Heart left ventricle (tissue), 16 donors: ENCODE measurements around the gene SDR9C7. TPM values are rescaled to one million over a fixed set of nuclear protein-coding genes. Genes with fewer than 3 reads are reported as not detected.

ENCODE experiments used
- ATAC-seq, 4 donors: fragments of 200-7000 bp; cut with Tn5 transposase; one replicate each; pipeline ENCODE4 v1.9.1; 2020 to 2022; ENCODE audit warnings: moderate library complexity in 4 of 4, mild to moderate bottlenecking in 3 of 4, moderate number of reproducible peaks in 1 of 4
- DNase-seq, 5 donors: peaks; one replicate each; pipeline ENCODE4 v3.0.0-alpha.2; 2020
- H3K27ac ChIP-seq, 12 donors: fragments of 200-600 bp; sonication (generic) in 4 of 12; one replicate each; pipeline versions ENCODE4 v1.5.0 to v1.8.0; 2016 to 2022; ENCODE audit warnings: mild to moderate bottlenecking in 2 of 12
- H3K27me3 ChIP-seq, 9 donors: fragments of 200-600 bp; sonication (generic) in 2 of 9; one replicate each; pipeline versions ENCODE4 v1.5.1 to v1.8.0; 2016 to 2022; ENCODE audit warnings: mild to moderate bottlenecking in 3 of 9
- H3K36me3 ChIP-seq, 9 donors: fragments of 200-600 bp; sonication (generic) in 2 of 9; one replicate each; pipeline versions ENCODE4 v1.5.0 to v1.8.0; 2018 to 2022; ENCODE audit warnings: mild to moderate bottlenecking in 2 of 9
- H3K4me1 ChIP-seq, 12 donors: fragments of 200-600 bp; sonication (generic) in 4 of 12; one replicate each; pipeline versions ENCODE4 v1.5.0 to v1.8.0; 2016 to 2022; ENCODE audit warnings: mild to moderate bottlenecking in 3 of 12
- H3K4me3 ChIP-seq, 12 donors: fragments of 200-600 bp; sonication (generic) in 4 of 12; one replicate each; pipeline versions ENCODE4 v1.5.0 to v1.8.0; 2017 to 2022; ENCODE audit warnings: mild to moderate bottlenecking in 9 of 12, moderate library complexity in 4 of 12
- H3K9me3 ChIP-seq, 12 donors: fragments of 200-600 bp; sonication (generic) in 4 of 12; one replicate each; pipeline versions ENCODE4 v1.5.0 to v1.8.0; 2016 to 2022; ENCODE audit warnings: mild to moderate bottlenecking in 1 of 12
- CTCF ChIP-seq, 12 donors: fragments of 200-600 bp; sonication (generic) in 4 of 12; IDR thresholded peaks; one replicate each; pipeline versions ENCODE4 v1.5.0 to v1.8.0; 2018 to 2022; ENCODE audit warnings: antibody characterized with exemption in 12 of 12, mild to moderate bottlenecking in 5 of 12
- POLR2A ChIP-seq, 2 donors: fragments of 450-650 bp; IDR thresholded peaks; one replicate each; pipeline ENCODE4 v1.6.1; 2017; ENCODE audit warnings: antibody characterized with exemption in 2 of 2, mild to moderate bottlenecking in 2 of 2, moderate library complexity in 2 of 2
- WGBS, 4 donors: extraction: QIAGEN DNeasy Blood & Tissue Kit in 2 of 4; methylation state at CpG; one replicate each; pipeline versions ENCODE4 v1.1.5 to v1.1.7; 2013 to 2018; 5-methylcytosine and 5-hydroxymethylcytosine counted together
- intact Hi-C, 10 donors: fragments of 100-400 bp; cut with DNase I; formaldehyde crosslinking; loops; one replicate each; pipeline versions ENCODE4 v1.11.1 to v1.14.2; 2022
- polyA plus RNA-seq, 2 donors: library from polyadenylated mRNA; stranded (reverse); fragments of 200-250 nt; gene quantifications; one replicate each; pipeline ENCODE4 v1.2.3, GENCODE V29; 2013
- total RNA-seq, 9 donors: library from RNA; depleted of rRNA in 2 of 9; stranded (reverse); fragments of >200 nt in 2 of 9; fragmentation: NEBNext Ultra II Directional in 3 of 9; extraction: Animal tissue kit (Norgen Biotek cat#: 25700) in 3 of 9; gene quantifications; one replicate each; pipeline versions ENCODE4 v1.1.0 to v1.2.4, GENCODE V29; 2016 to 2023
- donor health status: ischemic (EF 13 %, LVEDD 7.1; RV severe dilation, severe dysfunction).
- donor health status: healthy with polysubstance abuse.
- donor health status: DM: no; HTN: yes; CAD: no.
- donor health status: DM: no; HTN: no; CAD: no.
- donor health status: ischemic (EF 25% LVEDD 6.9; RV normal size, moderate dysfunction).
- donor health status: ischemic (EF 25% LVEDD 5.7; RV mildly dilated, moderate dysfunction).
- donor health status: healthy.
- donor health status: DM: yes; HTN: yes; CAD: no.
- donor health status: ischemic (EF 35%, LVEDD 5.7; RV mildly dilated, moderate dysfunction).
- donor health status: nonischemic (EF 11% LVEDD 7.7; RV severe dilation, severe dysfunction).
- donor health status: DM: yes; HTN: yes; CAD: no.
- donor health status: PGD.
- donor health status: ischemic (EF 29% LVEDD 5.4; RV normal size, mild dysfunction).
- donor health status: nonischemic (EF 23%, LVEDD 6.1; RV moderate dilation, normal function).

SDR9C7 gene
- total and polyA plus RNA-seq, 11 donors: 0.12 to 0.27 (median 0.20) TPM; not detected in 8

GRCh38 chr12:56874821-56875220 is 59.4 kb downstream of the SDR9C7 start:
- DNase-seq (no peak), ATAC-seq (no peak)
- no peaks in the 10 kb centered on the region for H3K36me3 ChIP-seq
- H3K4me1 ChIP-seq: peaks cover 0 to 9% (median 0%) of the 10 kb centered on the region in 12 donors
- no peak overlapping the region for H3K27ac ChIP-seq
- H3K9me3 ChIP-seq: no peaks in the 10 kb centered on the region
- no peaks in the 10 kb centered on the region for H3K27me3 ChIP-seq
- H3K4me3 ChIP-seq: no peak overlapping the region
- TF ChIP-seq POLR2A (IDR thresholded peaks at IDR 0.05) (no peak), CTCF (IDR thresholded peaks at IDR 0.05) (no peak)
- intact Hi-C loops: no loop called here
- WGBS, 4 donors: 46 to 66% (median 49%) methylated on average over 1 of the region's 1 CpG

GRCh38 chr12:56873382-56873781 is 60.8 kb downstream of the SDR9C7 start:
- ATAC-seq (no peak), DNase-seq (no peak)
- H3K9me3 ChIP-seq: no peaks in the 10 kb centered on the region
- no peak for TF ChIP-seq CTCF (IDR thresholded peaks at IDR 0.05)
- no peak for TF ChIP-seq POLR2A (IDR thresholded peaks at IDR 0.05)
- no peaks in the 10 kb centered on the region for H3K36me3 ChIP-seq
- H3K27ac ChIP-seq: no peak overlapping the region
- 0 to 91% (median 45%) methylated on average over 1 of the region's 1 CpG for WGBS, 4 donors
- H3K4me3 ChIP-seq: no peak overlapping the region
- H3K4me1 ChIP-seq: peaks cover 0 to 9% (median 0%) of the 10 kb centered on the region in 12 donors
- peaks cover 0 to 3% (median 0%) of the 10 kb centered on the region in 9 donors for H3K27me3 ChIP-seq
- intact Hi-C loops: no loop called here

Other genes with a start within 250 kb of the SDR9C7 start
- gene PTGES3, start 246.1 kb downstream of the SDR9C7 start, total RNA-seq: 100 to 1,000 TPM in 6 of 9 donors, 10 to 100 TPM in 3; 48.0 to 120 (median 103) TPM
- gene PTGES3, start 246.1 kb downstream of the SDR9C7 start, polyA plus RNA-seq: 100 to 1,000 TPM in 1 of 2 donors, 10 to 100 TPM in 1; 54.6 to 125 TPM
- 100 to 1,000 TPM; 361 to 741 (median 537) TPM for gene NACA, start 209.1 kb downstream of the SDR9C7 start, total RNA-seq
- 1,000 to 10,000 TPM in 1 of 2 donors, 100 to 1,000 TPM in 1; 848 to 1,208 TPM for gene NACA, start 209.1 kb downstream of the SDR9C7 start, polyA plus RNA-seq
- 1 to 10 TPM; 2.4 to 6.1 (median 3.3) TPM for gene PRIM1, start 182.1 kb downstream of the SDR9C7 start, total RNA-seq
- gene PRIM1, start 182.1 kb downstream of the SDR9C7 start, polyA plus RNA-seq: 1 to 10 TPM; 2.6 to 4.1 TPM
- 1 to 10 TPM in 1 of 9 donors, not detected in 8; 7.4 TPM for gene HSD17B6, start 171.1 kb downstream of the SDR9C7 start, total RNA-seq
- gene HSD17B6, start 171.1 kb downstream of the SDR9C7 start, polyA plus RNA-seq: under 1 TPM in 1 of 2 donors, not detected in 1; 0.10 TPM
- under 1 TPM in 7 of 9 donors, not detected in 2; 0.08 to 0.54 (median 0.16) TPM for gene RDH16, start 23.2 kb upstream of the SDR9C7 start, total RNA-seq
- under 1 TPM; 0.06 to 0.27 TPM for gene RDH16, start 23.2 kb upstream of the SDR9C7 start, polyA plus RNA-seq
- gene ZBTB39, start 72.1 kb upstream of the SDR9C7 start, total RNA-seq: 1 to 10 TPM; 2.7 to 4.5 (median 3.6) TPM
- 1 to 10 TPM; 1.5 to 2.6 TPM for gene ZBTB39, start 72.1 kb upstream of the SDR9C7 start, polyA plus RNA-seq
- gene TAC3, start 82.1 kb upstream of the SDR9C7 start, total RNA-seq: not detected
- not detected for gene TAC3, start 82.1 kb upstream of the SDR9C7 start, polyA plus RNA-seq
- gene MYO1A, start 115.7 kb upstream of the SDR9C7 start, total RNA-seq: under 1 TPM in 3 of 9 donors, not detected in 6; 0.06 to 0.77 (median 0.45) TPM
- gene MYO1A, start 115.7 kb upstream of the SDR9C7 start, polyA plus RNA-seq: under 1 TPM in 1 of 2 donors, not detected in 1; 0.19 TPM
- 10 to 100 TPM in 1 of 9 donors, 1 to 10 TPM in 8; 1.7 to 12.0 (median 3.6) TPM for gene NEMP1, start 144.4 kb upstream of the SDR9C7 start, total RNA-seq
- 1 to 10 TPM; 1.4 to 2.2 TPM for gene NEMP1, start 144.4 kb upstream of the SDR9C7 start, polyA plus RNA-seq
- 10 to 100 TPM in 8 of 9 donors, 1 to 10 TPM in 1; 8.7 to 20.3 (median 11.8) TPM for gene NAB2, start 154.7 kb upstream of the SDR9C7 start, total RNA-seq
- gene NAB2, start 154.7 kb upstream of the SDR9C7 start, polyA plus RNA-seq: 10 to 100 TPM; 10.7 to 30.1 TPM
- 10 to 100 TPM; 31.6 to 87.7 (median 37.6) TPM for gene STAT6, start 177.0 kb upstream of the SDR9C7 start, total RNA-seq
- gene STAT6, start 177.0 kb upstream of the SDR9C7 start, polyA plus RNA-seq: 10 to 100 TPM; 39.6 to 41.0 TPM
- gene LRP1, start 194.1 kb upstream of the SDR9C7 start, total RNA-seq: 100 to 1,000 TPM in 4 of 9 donors, 10 to 100 TPM in 5; 51.5 to 316 (median 71.1) TPM
- gene LRP1, start 194.1 kb upstream of the SDR9C7 start, polyA plus RNA-seq: 10 to 100 TPM; 23.0 to 31.5 TPM
- not detected for gene LRP1-AS, start 213.2 kb upstream of the SDR9C7 start, total RNA-seq
- not detected for gene LRP1-AS, start 213.2 kb upstream of the SDR9C7 start, polyA plus RNA-seq